ENCODE data around the gene HPD. TPM values are rescaled to one million over a fixed set of nuclear protein-coding genes. Genes with fewer than 3 reads are reported as not detected.

Gene HPD
- total RNA-seq, 1 experiment from 2014 or later: not detected

DNA sequence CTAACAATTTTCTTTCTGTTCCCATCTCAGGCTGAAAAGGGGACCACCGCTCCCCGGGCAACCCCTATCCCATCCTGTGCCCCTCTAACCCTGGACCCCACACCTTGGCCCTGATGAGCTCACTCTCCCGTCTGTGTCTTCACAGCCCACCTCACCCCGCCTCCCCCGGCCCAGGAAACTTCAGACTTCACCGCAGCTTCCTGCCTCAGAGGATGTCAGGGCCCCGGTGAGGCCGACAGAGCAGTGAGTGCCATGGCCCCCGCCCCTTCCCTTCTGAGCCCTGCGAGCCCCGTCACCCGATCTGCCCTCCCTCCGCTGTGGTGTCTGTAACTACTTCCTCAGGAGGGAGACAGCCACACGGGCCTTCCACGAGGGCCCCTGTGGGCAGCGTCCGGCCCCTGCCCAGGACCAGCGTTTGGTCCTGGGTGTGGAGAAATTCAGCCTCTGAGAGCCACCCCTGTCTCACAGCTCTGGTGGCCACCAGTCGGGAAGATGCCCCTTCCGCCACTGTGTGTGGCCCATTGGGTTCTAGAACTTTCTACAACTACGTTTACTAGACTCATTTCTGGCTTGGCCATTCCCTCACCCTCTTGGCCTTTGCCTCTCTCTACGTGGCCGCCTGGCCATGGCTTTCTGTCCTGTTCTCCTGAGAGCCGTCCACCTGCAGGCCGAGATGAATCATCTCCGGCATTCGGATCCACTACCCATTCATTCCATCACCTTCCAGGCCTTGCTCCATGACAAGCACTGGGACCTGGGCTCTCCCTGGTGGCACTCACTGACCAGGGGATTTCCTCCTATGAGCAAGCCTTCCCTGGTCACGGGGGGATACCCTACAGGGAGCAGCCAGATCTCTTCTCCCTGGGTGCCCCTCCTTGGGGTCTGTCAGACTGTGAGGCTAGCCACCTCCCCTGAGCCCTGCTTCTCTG, 68.6 kb downstream of the HPD start:
- H3K4me2 ChIP-seq (ENCODE audit: low read length): peak overlapping the region; percentile 93
- DNase-seq (peak; percentile 87), ATAC-seq (peak; percentile 7)
- H3K36me3 ChIP-seq (ENCODE audit: low read depth, low read length): peaks cover 14% of the 10 kb centered on the region; the same call in 1 of the 2 replicates
- H3K27me3 ChIP-seq (ENCODE audit: low read length): no peaks in the 10 kb centered on the region
- H3K4me1 ChIP-seq (ENCODE audit: insufficient read depth, low read length): peaks cover 75% of the 10 kb centered on the region
- no peaks in the 10 kb centered on the region for H3F3A ChIP-seq (ENCODE audit: low read length, unreplicated experiment)
- ChIA-PET POLR2A (ENCODE audit: unreplicated experiment) (no interaction called here), CTCF (interaction anchor here (0.5 kb wide), 1 partner anchor 53 kb away, joined by 15 read pairs; no protein-coding TSS in a partner anchor)
- BruUV-seq (replicated peaks): TSS peak; percentile 4
- peak overlapping the region; percentile 96 for H3K27ac ChIP-seq (ENCODE audit: low read length)
- peak overlapping the region; percentile 55 for H3K4me3 ChIP-seq (ENCODE audit: low read length)
- H3K9me3 ChIP-seq (ENCODE audit: low read length): no peaks in the 10 kb centered on the region
- no peaks in the 10 kb centered on the region for H3K9me2 ChIP-seq (replicated peaks; ENCODE audit: low read length)
- TF ChIP-seq EZH2 (IDR thresholded peaks at IDR 0.05; ENCODE audit: low read length, unreplicated experiment) (no peak), EZH2phosphoT487 (IDR thresholded peaks at IDR 0.05; ENCODE audit: borderline replicate concordance, low read length) (no peak)
- TF ChIP-seq, protein P1, sequence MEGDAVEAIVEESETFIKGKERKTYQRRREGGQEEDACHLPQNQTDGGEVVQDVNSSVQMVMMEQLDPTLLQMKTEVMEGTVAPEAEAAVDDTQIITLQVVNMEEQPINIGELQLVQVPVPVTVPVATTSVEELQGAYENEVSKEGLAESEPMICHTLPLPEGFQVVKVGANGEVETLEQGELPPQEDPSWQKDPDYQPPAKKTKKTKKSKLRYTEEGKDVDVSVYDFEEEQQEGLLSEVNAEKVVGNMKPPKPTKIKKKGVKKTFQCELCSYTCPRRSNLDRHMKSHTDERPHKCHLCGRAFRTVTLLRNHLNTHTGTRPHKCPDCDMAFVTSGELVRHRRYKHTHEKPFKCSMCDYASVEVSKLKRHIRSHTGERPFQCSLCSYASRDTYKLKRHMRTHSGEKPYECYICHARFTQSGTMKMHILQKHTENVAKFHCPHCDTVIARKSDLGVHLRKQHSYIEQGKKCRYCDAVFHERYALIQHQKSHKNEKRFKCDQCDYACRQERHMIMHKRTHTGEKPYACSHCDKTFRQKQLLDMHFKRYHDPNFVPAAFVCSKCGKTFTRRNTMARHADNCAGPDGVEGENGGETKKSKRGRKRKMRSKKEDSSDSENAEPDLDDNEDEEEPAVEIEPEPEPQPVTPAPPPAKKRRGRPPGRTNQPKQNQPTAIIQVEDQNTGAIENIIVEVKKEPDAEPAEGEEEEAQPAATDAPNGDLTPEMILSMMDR (conservative IDR thresholded peaks at IDR 0.05; ENCODE audit: low read depth, low read length): no peak
- peaks cover 78% of the 10 kb centered on the region for H3K79me2 ChIP-seq (ENCODE audit: low read length)
- 0 out of 2 replicates have a peak, but pooled peaks cover 3% of the 10 kb centered on the region for H4K20me1 ChIP-seq (ENCODE audit: low read length)
- intact Hi-C loops (cut with micrococcal nuclease): loop anchor here (5.0 to 10.0 kb wide), 3 partner anchors 78 to 235 kb away; partner anchors contain the start of genes BCL7A, ORAI1 and TMEM120B
- H2AFZ ChIP-seq (ENCODE audit: low read length): no peak overlapping the region
- peak overlapping the region; percentile 94 for H3K9ac ChIP-seq (ENCODE audit: low read length)

Other genes with a start within 250 kb of the HPD start
- 31.4 and 35.0 TPM in 2 replicates for gene ORAI1, start 232.3 kb downstream of the HPD start, total RNA-seq (2014; rRNA removed)
- 1.6 and 1.7 TPM in 2 replicates for gene MORN3, start 189.2 kb downstream of the HPD start, total RNA-seq (2014; rRNA removed)
- 18.5 and 25.4 TPM in 2 replicates for gene TMEM120B, start 146.1 kb downstream of the HPD start, total RNA-seq (2014; rRNA removed)
- 232 TPM in 2 replicates for gene RHOF, start 65.2 kb downstream of the HPD start, total RNA-seq (2014; rRNA removed)
- gene SETD1B, start 54.9 kb downstream of the HPD start, total RNA-seq (2014; rRNA removed): 7.5 and 13.0 TPM in 2 replicates
- 241 and 258 TPM in 2 replicates for gene PSMD9, start 29.9 kb upstream of the HPD start, total RNA-seq (2014; rRNA removed)
- 3.2 and 11.5 TPM in 2 replicates for gene CFAP251, start 59.7 kb upstream of the HPD start, total RNA-seq (2014; rRNA removed)
- gene BCL7A, start 163.0 kb upstream of the HPD start, total RNA-seq (2014; rRNA removed): 31.6 and 32.5 TPM in 2 replicates
- gene MLXIP, start 219.9 kb upstream of the HPD start, total RNA-seq (2014; rRNA removed): 16.7 and 21.8 TPM in 2 replicates